ENCODE results near the gene HDAC9. TPM values are rescaled to one million over a fixed set of nuclear protein-coding genes. Genes with fewer than 3 reads are reported as not detected.
"Not testable (repeated sequence)": the region's sequence is repeated elsewhere in the genome, so short reads cannot be mapped to it uniquely, and the experiment has no call there.

The HDAC9 gene
- total RNA-seq, 1 experiment from 2014 or later: 7.7 TPM

GRCh38 chr7:18965657-18966056, 470.1 kb downstream of the HDAC9 start:
- no peaks in the 10 kb centered on the region for H3K23me2 ChIP-seq (ENCODE audit: insufficient read length, low read depth, low read length, poor library complexity, severe bottlenecking)
- peaks cover 4 to 6% of the 10 kb centered on the region in 2 experiments for H3K4me1 Mint-ChIP-seq
- H3K56ac ChIP-seq (ENCODE audit: insufficient read length, low read depth, low read length): no peak overlapping the region
- H3K36me3 Mint-ChIP-seq (ENCODE audit: insufficient read depth in 1 of 3, low read depth in 3 of 3): no peaks in the 10 kb centered on the region
- no peak overlapping the region for H2BK20ac ChIP-seq (ENCODE audit: low read depth, low read length, poor library complexity, severe bottlenecking)
- DNase-seq: no peak
- H3K27ac ChIP-seq (ENCODE audit: insufficient read length, low read depth, low read length): no peak overlapping the region
- H3K23ac ChIP-seq (ENCODE audit: insufficient read length, low read depth, low read length): no peak overlapping the region
- no peak overlapping the region for H4K91ac ChIP-seq (ENCODE audit: insufficient read length, low read depth, low read length)
- no peak overlapping the region for H2BK15ac ChIP-seq (ENCODE audit: low read depth, low read length)
- H3K4me3 Mint-ChIP-seq: no peak overlapping the region
- H3K27ac Mint-ChIP-seq: no peak overlapping the region
- H4K5ac ChIP-seq (ENCODE audit: insufficient read length, low read depth, low read length): no peak overlapping the region
- H3K4me1 ChIP-seq (ENCODE audit: insufficient read depth, low read length): no peaks in the 10 kb centered on the region
- H3K79me2 ChIP-seq (ENCODE audit: insufficient read depth, low read length): no peaks in the 10 kb centered on the region
- H3K27me3 ChIP-seq (ENCODE audit: insufficient read depth, low read length): no peaks in the 10 kb centered on the region
- H2BK12ac ChIP-seq (ENCODE audit: insufficient read length, low read depth, low read length): no peak overlapping the region
- H3K9me3 ChIP-seq (ENCODE audit: control insufficient read depth, low read depth, low read length): no peaks in the 10 kb centered on the region
- no peaks in the 10 kb centered on the region for H4K20me1 ChIP-seq (ENCODE audit: control insufficient read depth, insufficient read depth, insufficient read length)
- no peaks in the 10 kb centered on the region for H3K27me3 Mint-ChIP-seq (ENCODE audit: low read depth)
- no peaks in the 10 kb centered on the region for H3K79me1 ChIP-seq (ENCODE audit: insufficient read depth, low read depth, low read length, poor library complexity, severe bottlenecking)
- H3K18ac ChIP-seq (ENCODE audit: insufficient read length, low read depth, low read length): no peak overlapping the region
- H2AK5ac ChIP-seq (ENCODE audit: insufficient read length, low read length): no peak overlapping the region
- H3K9ac ChIP-seq (ENCODE audit: extremely low read depth, insufficient read length, low read length): no peak overlapping the region
- H2AFZ ChIP-seq (ENCODE audit: low read length): no peak overlapping the region
- no peak overlapping the region for H3T11ph ChIP-seq (ENCODE audit: low read length)
- TF ChIP-seq CTCF (conservative IDR thresholded peaks at IDR 0.05): no peak
- no peak overlapping the region for H4K8ac ChIP-seq (replicated peaks; ENCODE audit: insufficient read length, low read depth, low read length)
- no peak overlapping the region for H2BK120ac ChIP-seq (ENCODE audit: low read depth, low read length, poor library complexity, severe bottlenecking)
- no peak overlapping the region for H3K14ac ChIP-seq (ENCODE audit: insufficient read depth, low read length)
- H3K4me2 ChIP-seq (ENCODE audit: insufficient read depth, insufficient read length, low read length): no peak overlapping the region
- H3K9me3 Mint-ChIP-seq: no peaks in the 10 kb centered on the region
- WGBS (ENCODE audit: extremely low coverage, insufficient read length, low lambda C conversion rate): no CpG with 5 or more reads among the region's 3 CpGs
- no peak overlapping the region for H3K4ac ChIP-seq (ENCODE audit: low read depth, low read length)
- no peak overlapping the region for H2BK5ac ChIP-seq (ENCODE audit: insufficient read length, low read length)

- H2BK120ac ChIP-seq (ENCODE audit: low read depth, low read length, poor library complexity, severe bottlenecking); H3K27me3 ChIP-seq (ENCODE audit: insufficient read depth, low read length); H3K23me2 ChIP-seq (ENCODE audit: insufficient read length, low read depth, low read length, poor library complexity, severe bottlenecking); H3T11ph ChIP-seq (ENCODE audit: low read length); H4K91ac ChIP-seq (ENCODE audit: insufficient read length, low read depth, low read length); H3K9me3 ChIP-seq (ENCODE audit: control insufficient read depth, low read depth, low read length); H3K4me2 ChIP-seq (ENCODE audit: insufficient read depth, insufficient read length, low read length); H2AFZ ChIP-seq (ENCODE audit: low read length); H4K8ac ChIP-seq (replicated peaks; ENCODE audit: insufficient read length, low read depth, low read length); H3K4me1 Mint-ChIP-seq; H3K79me2 ChIP-seq (ENCODE audit: insufficient read depth, low read length); H2BK20ac ChIP-seq (ENCODE audit: low read depth, low read length, poor library complexity, severe bottlenecking); H2BK15ac ChIP-seq (ENCODE audit: low read depth, low read length); DNase-seq; H4K5ac ChIP-seq (ENCODE audit: insufficient read length, low read depth, low read length); H3K27ac Mint-ChIP-seq; H3K79me1 ChIP-seq (ENCODE audit: insufficient read depth, low read depth, low read length, poor library complexity, severe bottlenecking); H3K23ac ChIP-seq (ENCODE audit: insufficient read length, low read depth, low read length); H4K20me1 ChIP-seq (ENCODE audit: control insufficient read depth, insufficient read depth, insufficient read length); H3K36me3 Mint-ChIP-seq (ENCODE audit: insufficient read depth in 1 of 3, low read depth in 3 of 3); H3K14ac ChIP-seq (ENCODE audit: insufficient read depth, low read length); H3K4ac ChIP-seq (ENCODE audit: low read depth, low read length); H3K4me3 Mint-ChIP-seq; H3K27ac ChIP-seq (ENCODE audit: insufficient read length, low read depth, low read length); H3K56ac ChIP-seq (ENCODE audit: insufficient read length, low read depth, low read length); H3K4me1 ChIP-seq (ENCODE audit: insufficient read depth, low read length); H3K9ac ChIP-seq (ENCODE audit: extremely low read depth, insufficient read length, low read length); H3K9me3 Mint-ChIP-seq; H2BK12ac ChIP-seq (ENCODE audit: insufficient read length, low read depth, low read length); H3K27me3 Mint-ChIP-seq (ENCODE audit: low read depth); H2BK5ac ChIP-seq (ENCODE audit: insufficient read length, low read length); H2AK5ac ChIP-seq (ENCODE audit: insufficient read length, low read length); H3K18ac ChIP-seq (ENCODE audit: insufficient read length, low read depth, low read length): not testable (repeated sequence)
- no CpG with 5 or more reads among the region's 16 CpGs for WGBS (ENCODE audit: extremely low coverage, insufficient read length, low lambda C conversion rate)
These were observed 472.2 kb downstream of the HDAC9 start for GRCh38 chr7:18967755-18968154.

Measured in H9 (cell line).